Right atrium auricular region (tissue), 2 donors: Measurements from ENCODE around the gene KASH5. TPM values are rescaled to one million over a fixed set of nuclear protein-coding genes. Genes with fewer than 3 reads are reported as not detected.
"Not testable (repeated sequence)": the region's sequence is repeated elsewhere in the genome, so short reads cannot be mapped to it uniquely, and the experiment has no call there.

Source experiments
- DNase-seq: peaks from one replicate; pipeline ENCODE4 v3.0.0-alpha.2; 2019; ENCODE audit warnings: low spot score
- H3K27ac ChIP-seq, 2 donors: fragments of 200-600 bp; sonication (generic); 1 replicate in 1 of 2; 2 replicates in 1 of 2; pipeline ENCODE4 v1.5.1; 2016 to 2019
- H3K27me3 ChIP-seq, 2 donors: fragments of 200-600 bp; sonication (generic); one replicate each; pipeline versions ENCODE4 v1.5.1 to v1.6.0; 2017 to 2019
- H3K36me3 ChIP-seq: fragments of 200-600 bp; sonication (generic); one replicate; pipeline ENCODE4 v1.5.1; 2016
- H3K4me1 ChIP-seq, 2 donors: fragments of 200-600 bp; sonication (generic); one replicate each; pipeline versions ENCODE4 v1.5.1 to v1.6.0; 2017 to 2019
- H3K4me3 ChIP-seq, 2 donors: fragments of 200-600 bp; sonication (generic); 1 replicate in 1 of 2; 2 replicates in 1 of 2; pipeline ENCODE4 v1.5.1; 2017 to 2019; ENCODE audit warnings: mild to moderate bottlenecking in 1 of 2, moderate library complexity in 1 of 2
- H3K9me3 ChIP-seq, 2 donors: fragments of 200-600 bp; sonication (generic); one replicate each; pipeline ENCODE4 v1.5.1; 2019
- CTCF ChIP-seq, 2 donors: fragments of 200-600 bp; sonication (generic); IDR thresholded peaks; one replicate each; pipeline ENCODE4 v1.5.1; 2019; ENCODE audit warnings: antibody characterized with exemption in 2 of 2
- total RNA-seq, 2 donors: library from RNA; depleted of rRNA; stranded (reverse); fragments of >200 nt; gene quantifications; one replicate each; pipeline ENCODE4 v1.1.0, GENCODE V29; 2016

The KASH5 gene
- total RNA-seq, 2 donors from 2014 or later: not detected

GRCh38 chr19:49363268-49364082 lies 24.6 kb upstream of the KASH5 start, which contains the start of gene DKKL1:
Gene DKKL1, plus strand, starts transcription at chr19:49363877. Its CDS starts 122 bp downstream, at chr19:49363999.
- Histone ChIP-seq H3K4me1 (peaks cover 0 to 22% of the 10 kb centered on the region in 2 donors), H3K9me3 (no peaks in the 10 kb centered on the region), H3K36me3 (peaks cover 12% of the 10 kb centered on the region), H3K4me3 (peak within 1 kb of the TSS; percentile 82 to 91), H3K27ac (peak within 1 kb of the TSS; percentile 97), H3K27me3 (no peaks in the 10 kb centered on the region)
- TF ChIP-seq CTCF (IDR thresholded peaks at IDR 0.05): no peak
- DNase-seq: peak; percentile 100

DNA sequence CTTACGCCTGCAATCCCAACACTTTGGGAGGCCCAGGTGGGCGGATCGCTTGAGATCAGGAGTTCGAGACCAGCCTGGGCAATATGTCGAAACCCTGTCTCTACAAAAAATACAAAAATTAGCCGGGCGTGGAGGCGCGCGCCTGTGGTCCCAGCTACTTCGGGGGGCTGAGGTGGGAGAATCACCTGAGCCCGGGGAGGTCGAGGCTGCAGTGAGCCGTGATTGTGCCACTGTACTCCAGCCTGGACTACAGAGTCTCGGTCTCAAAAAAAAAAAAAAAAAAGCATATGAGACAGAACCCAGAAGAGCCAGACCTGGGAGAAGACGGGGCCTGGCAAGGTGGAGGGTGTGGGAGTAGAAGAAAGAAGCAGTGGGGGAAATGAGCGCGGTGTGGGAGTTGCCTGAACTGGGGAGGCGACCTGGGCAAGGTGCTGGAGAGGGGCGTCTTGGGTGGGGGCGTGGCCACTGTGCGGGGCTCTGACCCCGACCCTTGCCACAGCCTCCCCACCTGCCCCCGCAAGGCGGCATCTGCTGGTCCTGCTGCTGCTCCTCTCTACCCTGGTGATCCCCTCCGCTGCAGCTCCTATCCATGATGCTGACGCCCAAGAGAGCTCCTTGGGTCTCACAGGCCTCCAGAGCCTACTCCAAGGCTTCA lies 23.8 kb upstream of the KASH5 start:
- peak overlapping the region; percentile 24 to 82 for H3K4me3 ChIP-seq
- no peak for TF ChIP-seq CTCF (IDR thresholded peaks at IDR 0.05)
- peak overlapping the region; percentile 38 to 97 for H3K27ac ChIP-seq

GRCh38 chr19:49366110-49366509 lies 21.9 kb upstream of the KASH5 start:
- peaks cover 0 to 13% of the 10 kb centered on the region in 2 donors for H3K9me3 ChIP-seq
- H3K4me3 ChIP-seq: no peak overlapping the region
- TF ChIP-seq CTCF (IDR thresholded peaks at IDR 0.05): no peak
- no peak overlapping the region for H3K27ac ChIP-seq
- H3K4me1 ChIP-seq: peaks cover 0 to 12% of the 10 kb centered on the region in 2 donors
- H3K27me3 ChIP-seq: no peaks in the 10 kb centered on the region
- H3K36me3 ChIP-seq: no peaks in the 10 kb centered on the region
- DNase-seq: no peak

More for the DNA sequence above, 23.8 kb upstream of the KASH5 start:
- no peak for DNase-seq
- Histone ChIP-seq H3K4me1 (peaks cover 0 to 22% of the 10 kb centered on the region in 2 donors), H3K27me3 (no peaks in the 10 kb centered on the region), H3K9me3 (peaks cover 0 to 6% of the 10 kb centered on the region in 2 donors), H3K36me3 (peaks cover 5% of the 10 kb centered on the region)

- H3K27ac ChIP-seq: no peak overlapping the region
- H3K4me1 ChIP-seq: no peaks in the 10 kb centered on the region
- no peaks in the 10 kb centered on the region for H3K36me3 ChIP-seq
- no peaks in the 10 kb centered on the region for H3K27me3 ChIP-seq
- DNase-seq: no peak
- TF ChIP-seq CTCF (IDR thresholded peaks at IDR 0.05): no peak
- H3K9me3 ChIP-seq: peaks cover 0 to 13% of the 10 kb centered on the region in 2 donors
- H3K4me3 ChIP-seq: no peak overlapping the region
These were observed 19.2 kb upstream of the KASH5 start for GRCh38 chr19:49368711-49369358.

GRCh38 chr19:49371184-49371583 lies 16.9 kb upstream of the KASH5 start:
- Histone ChIP-seq H3K27ac (no peak overlapping the region), H3K27me3 (no peaks in the 10 kb centered on the region), H3K9me3 (peaks cover 0 to 13% of the 10 kb centered on the region in 2 donors), H3K36me3 (no peaks in the 10 kb centered on the region), H3K4me1 (no peaks in the 10 kb centered on the region), H3K4me3 (no peak overlapping the region)
- no peak for TF ChIP-seq CTCF (IDR thresholded peaks at IDR 0.05)
- DNase-seq: no peak

GRCh38 chr19:49373174-49373573 lies 14.9 kb upstream of the KASH5 start:
- H3K9me3 ChIP-seq: peaks cover 0 to 13% of the 10 kb centered on the region in 2 donors
- not testable (repeated sequence) for H3K4me3 ChIP-seq, H3K36me3 ChIP-seq, H3K27me3 ChIP-seq, H3K27ac ChIP-seq, H3K4me1 ChIP-seq, DNase-seq
